HG03060 (cell line): ENCODE data around the gene SRP68.

ENCODE experiments used
- ATAC-seq: cut with Tn5 transposase; IDR thresholded peaks from one replicate; pipeline ENCODE4 v1.9.1; 2021; ENCODE audit warnings: low read depth, moderate number of reproducible peaks; ENCODE audit not compliant: unreplicated experiment

SRP68 gene

DNA sequence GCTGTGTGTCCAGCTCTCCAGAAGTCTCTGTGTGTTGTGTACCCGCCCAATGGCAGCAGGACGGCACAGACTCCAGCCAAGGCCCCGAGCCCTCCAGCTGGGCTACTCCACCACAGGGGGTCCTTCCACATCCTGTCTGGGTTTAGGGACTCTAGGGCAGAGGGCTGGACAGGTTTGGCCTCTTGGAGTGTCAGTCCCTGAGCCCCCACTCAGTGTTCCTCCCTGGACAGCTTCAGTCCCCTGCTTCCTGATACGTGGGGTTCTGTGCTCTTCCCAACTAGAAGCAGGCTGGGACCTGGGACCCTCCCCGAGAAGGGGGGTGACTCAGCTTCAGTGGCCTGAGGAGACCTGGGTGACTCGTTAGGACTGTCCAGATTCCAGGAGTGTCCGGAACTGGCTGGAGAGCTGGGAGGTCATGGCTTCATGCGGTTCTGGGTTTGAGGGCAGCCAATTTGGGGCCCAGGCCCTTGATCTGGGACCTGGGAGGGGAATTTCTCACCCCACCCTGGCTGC lies 67.5 kb downstream of the SRP68 start:
- ATAC-seq: no peak

DNA sequence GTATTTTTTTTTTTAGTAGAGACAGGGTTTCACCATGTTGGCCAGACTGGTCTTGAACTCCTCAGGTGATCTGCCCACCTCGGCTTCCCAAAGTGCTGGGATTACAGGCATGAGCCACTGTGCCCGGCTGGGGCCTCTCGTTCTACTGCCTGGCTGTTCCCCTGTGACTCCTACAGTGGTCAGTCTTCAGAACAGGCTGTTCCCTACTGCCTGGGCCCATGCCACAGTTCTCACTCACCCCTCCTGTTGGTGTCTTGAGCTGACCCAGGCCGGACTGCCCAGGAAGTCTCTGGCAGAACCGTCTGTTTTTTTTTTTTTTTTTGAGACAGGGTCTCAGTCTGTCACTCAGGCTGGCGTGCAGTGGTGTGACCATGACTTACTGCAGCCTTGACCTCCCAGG lies 68.4 kb downstream of the SRP68 start:
- no peak for ATAC-seq

DNA sequence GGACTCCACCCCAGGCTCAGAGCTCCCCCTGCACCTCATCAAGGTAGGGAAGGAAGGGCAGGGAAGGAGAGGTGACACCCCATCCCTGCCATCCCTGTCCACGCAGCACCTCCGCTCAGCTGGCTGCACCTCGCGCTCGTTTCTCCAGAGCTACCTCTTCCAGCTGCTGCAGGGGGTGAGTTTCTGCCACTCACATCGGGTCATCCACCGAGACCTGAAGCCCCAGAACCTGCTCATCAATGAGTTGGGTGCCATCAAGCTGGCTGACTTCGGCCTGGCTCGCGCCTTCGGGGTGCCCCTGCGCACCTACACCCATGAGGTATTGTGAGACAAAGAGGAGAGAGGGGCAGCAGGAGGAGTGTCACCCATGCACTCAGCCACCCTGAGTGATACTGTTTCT lies 70.2 kb downstream of the SRP68 start:
- ATAC-seq: no peak

DNA sequence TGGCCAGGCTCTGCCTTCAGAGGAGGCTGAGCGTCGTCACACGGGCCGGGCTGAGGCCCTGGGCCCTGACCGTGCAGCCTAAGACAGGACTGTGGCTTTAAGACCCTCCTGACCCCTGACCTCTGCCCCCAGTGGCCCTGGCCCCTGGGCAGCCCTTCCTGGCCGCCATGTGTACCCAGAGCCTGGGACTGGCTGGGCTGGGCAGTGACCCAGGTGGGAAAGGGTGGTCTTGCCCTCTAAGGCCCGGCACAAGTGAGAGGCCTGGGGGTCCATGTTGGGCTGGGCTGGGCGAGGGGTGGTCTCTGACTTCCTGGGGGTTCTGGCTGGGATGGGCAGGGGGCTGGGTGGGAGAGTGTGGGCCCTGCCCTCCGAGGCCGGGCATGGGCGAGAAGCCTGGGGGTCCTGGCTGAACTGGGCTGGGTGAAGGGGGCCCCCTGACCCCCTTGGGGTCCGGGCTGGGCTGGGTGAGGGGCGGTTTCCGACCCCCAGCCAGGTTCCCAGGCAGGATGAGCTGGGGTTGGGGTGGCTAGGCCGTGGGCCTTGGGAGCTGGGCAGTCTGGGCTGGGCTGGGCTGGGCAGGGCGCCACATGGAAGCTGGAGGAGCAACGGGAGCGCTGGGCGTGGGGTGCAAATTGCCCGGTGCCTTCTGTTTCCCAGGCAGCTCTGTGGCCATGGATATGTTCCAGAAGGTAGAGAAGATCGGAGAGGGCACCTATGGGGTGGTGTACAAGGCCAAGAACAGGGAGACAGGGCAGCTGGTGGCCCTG lies 71.4 kb downstream of the SRP68 start, which contains the start of gene CDK3:
Gene CDK3, plus strand, starts transcription at position 101 of the 767 bp plus-strand sequence. Its CDS starts 571 bp downstream, at position 672.
- ATAC-seq: no peak

DNA sequence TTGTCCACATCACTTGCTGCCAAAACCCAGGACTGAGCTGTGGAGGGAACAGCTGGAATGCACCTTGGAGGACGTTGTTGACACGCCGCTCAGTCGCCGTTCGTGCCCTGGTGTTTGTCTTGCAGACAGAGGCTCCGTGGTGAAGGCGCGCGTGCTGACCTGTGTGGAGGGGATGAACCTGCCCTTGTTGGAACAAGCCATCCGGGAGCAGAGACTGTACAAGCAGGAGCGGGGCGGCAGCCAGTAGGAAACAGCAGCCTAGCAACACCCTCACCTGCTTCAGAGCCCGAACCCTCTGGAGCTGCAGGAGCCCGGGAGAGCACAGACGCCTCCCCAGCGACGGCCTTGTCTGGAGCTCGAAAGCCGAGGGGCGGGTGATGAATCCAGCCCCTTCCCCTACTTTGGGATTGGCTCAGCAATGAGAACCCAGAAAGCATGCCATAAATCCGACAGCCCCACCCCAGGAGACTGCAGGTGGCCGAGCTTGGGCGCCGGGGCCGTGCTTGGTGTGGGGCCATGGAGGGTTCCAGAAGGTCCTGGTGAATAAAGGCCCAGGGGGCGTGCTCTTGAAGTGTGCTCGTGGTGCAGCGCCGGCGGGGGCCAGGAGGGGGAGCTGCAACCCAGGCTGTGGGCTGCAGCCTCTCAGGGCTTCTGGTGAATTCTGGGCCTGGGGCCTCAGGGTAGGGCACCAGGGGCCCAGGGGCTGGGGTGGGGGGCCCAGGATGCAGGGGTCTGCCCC lies 72.1 kb downstream of the SRP68 start:
- no peak for ATAC-seq

DNA sequence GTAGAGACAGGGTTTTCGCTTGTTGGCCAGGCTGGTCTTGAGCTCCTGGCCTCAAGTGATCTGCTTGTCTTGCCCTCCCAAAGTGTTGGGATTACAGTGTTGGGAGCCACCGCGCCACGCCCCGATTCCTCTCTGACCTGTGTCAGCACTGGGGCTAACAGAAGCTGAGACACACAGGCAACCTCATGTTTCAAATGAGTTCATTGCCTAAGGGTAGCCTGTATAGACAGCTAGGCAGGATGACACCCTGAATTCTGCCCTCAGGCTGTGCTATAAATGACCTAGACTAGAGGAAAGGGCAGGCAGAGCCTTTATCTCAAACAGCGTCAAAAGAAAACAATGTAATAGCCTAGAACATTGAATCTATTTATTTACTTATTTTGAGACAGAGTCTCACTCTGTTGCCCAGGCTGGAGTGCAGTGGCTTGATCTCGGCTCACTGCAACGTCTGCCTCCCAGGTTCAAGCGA lies 74.0 kb downstream of the SRP68 start:
- ATAC-seq: no peak

DNA sequence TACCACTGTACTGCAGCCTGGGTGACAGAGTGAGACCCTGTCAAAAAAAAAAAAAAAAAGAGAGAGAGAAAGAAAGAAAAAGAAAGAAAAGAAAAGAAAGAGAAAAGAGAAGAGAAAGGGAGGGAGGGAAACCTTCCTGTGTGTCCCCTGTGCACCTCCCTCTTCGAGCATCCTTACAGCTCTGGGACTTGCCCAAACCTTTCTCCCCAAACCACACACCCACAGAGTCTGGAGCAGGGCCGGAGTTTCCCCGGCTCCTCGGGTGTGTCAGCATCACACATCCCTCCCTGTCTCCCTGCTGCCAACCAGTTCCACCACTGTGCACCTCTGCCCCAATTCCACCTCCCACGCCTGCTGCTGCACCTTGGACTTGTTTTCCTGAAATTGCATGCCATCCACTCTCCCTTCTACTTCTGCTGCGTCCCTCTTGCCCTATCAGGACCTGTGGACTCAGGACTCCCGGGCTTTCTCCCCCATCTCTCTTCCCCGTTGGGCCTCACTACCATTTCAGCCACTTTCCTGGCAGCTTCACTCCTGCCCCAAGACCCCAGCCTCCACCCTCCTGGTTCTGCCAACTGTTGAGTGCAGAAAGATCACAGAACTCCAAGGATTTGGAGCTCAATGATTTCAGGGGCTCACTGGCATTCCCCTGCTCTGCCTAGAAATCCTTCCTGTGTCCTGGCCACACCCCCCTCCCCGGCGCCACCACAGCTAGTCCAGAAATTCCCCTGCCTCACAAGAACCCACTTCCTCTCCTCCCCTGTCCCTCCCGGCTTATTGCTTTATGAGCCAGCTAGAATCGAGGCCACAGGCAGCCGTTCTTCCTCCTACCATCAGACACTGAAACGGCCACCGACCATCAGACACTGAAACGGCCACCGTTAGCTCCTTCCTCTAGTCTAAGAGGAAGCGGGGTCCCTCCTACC lies 75.4 kb downstream of the SRP68 start:
- no peak for ATAC-seq

DNA sequence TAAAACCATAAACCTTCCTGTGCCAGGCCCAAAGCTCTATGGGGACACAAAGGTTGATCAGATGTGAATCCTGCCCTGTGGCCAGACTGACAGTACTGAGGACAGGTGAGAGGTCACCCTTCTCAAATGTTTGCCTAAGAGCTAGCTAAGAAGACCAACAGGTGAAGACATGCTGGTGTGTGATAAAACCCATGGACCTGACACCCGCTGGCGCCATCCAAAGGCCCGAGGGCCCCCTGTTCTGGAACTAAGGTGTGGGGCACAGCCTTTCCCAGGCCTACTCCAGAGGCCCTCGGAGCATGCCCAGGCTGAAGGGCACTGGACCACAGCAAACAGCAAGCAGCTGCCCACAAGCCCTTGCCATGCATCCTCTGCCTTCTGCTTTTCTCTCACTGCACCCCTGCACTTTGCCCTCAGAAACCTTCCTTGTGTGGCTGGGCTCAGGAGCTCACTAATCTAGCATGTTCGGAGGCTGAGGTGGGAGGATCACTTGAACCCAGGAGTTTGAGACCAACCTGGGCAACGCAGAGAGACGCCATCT lies 76.9 kb downstream of the SRP68 start:
- no peak for ATAC-seq

DNA sequence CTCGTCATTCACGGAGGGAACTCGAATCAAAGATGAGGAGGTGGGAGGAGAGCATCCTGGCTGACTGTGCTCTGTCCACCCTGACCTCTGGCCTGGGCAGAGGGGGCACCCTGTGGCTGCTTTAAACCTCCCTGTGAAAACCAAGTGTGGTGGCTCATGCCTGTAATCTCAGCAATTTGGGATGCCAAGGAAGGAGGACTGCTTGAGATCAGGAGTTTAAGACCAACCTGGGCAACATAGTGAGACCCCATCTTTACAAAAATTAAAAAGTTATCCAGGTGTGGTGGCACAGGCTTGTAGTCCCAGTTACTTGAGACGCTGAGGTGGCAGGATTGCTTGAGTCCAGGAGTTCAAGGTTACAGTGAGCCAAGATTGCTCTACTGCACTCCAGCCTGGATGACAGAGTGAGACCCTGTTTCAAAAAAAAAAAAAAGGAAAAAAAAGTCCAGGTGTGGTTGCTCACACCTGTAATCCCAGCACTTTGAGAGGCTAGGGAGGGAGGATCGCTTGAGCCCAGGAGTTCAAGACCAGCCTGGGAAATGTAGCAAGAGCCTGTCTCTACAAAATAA lies 77.4 kb downstream of the SRP68 start:
- no peak for ATAC-seq

DNA sequence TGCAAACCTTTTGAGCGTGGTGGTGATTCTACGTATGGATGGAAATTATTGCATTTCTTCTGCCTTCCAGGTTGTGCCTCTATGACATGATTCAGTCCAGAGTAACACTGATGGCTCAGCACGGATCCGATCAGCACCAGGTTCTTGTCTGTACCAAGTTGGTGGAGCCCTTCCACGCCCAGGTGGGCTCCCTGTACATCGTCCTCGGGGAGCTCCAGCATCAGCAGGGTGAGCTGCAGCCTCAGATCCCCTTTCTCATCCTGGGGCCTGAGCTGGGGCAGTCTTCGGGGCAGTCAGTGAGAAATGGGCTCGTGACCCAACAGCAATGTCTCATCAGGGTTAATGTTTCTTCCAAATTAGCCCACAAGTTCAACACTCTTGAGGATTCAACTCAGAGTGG lies 80.9 kb downstream of the SRP68 start:
- no peak for ATAC-seq
